Urinary bladder (tissue), 4 donors: ENCODE measurements around the gene PTPRD. TPM values are rescaled to one million over a fixed set of nuclear protein-coding genes. Genes with fewer than 3 reads are reported as not detected.
"Not testable (repeated sequence)": the region's sequence is repeated elsewhere in the genome, so short reads cannot be mapped to it uniquely, and the experiment has no call there.

ENCODE experiments used
- DNase-seq: peaks from one replicate; pipeline ENCODE4 v3.0.0-alpha.2; 2015; ENCODE audit errors: extremely low spot score
- H3K27ac ChIP-seq: one replicate; pipeline ENCODE4 v1.5.1; 2013; ENCODE audit warnings: low read depth, mild to moderate bottlenecking, moderate library complexity
- H3K36me3 ChIP-seq: one replicate; pipeline ENCODE4 v1.6.1; 2013; ENCODE audit warnings: mild to moderate bottlenecking, moderate library complexity; ENCODE audit not compliant: insufficient read depth
- H3K4me1 ChIP-seq: one replicate; pipeline ENCODE4 v1.6.1; 2013; ENCODE audit warnings: mild to moderate bottlenecking, moderate library complexity; ENCODE audit not compliant: insufficient read depth
- H3K4me3 ChIP-seq: one replicate; pipeline ENCODE4 v1.5.1; 2013; ENCODE audit warnings: low read depth, low read length
- WGBS: extraction: QIAGEN DNeasy Blood & Tissue Kit; methylation state at CpG from one replicate; pipeline ENCODE4 v1.1.7; 2013; 5-methylcytosine and 5-hydroxymethylcytosine counted together
- polyA plus RNA-seq: library from polyadenylated mRNA; stranded (reverse); fragments of 200-250 nt; gene quantifications from one replicate; pipeline ENCODE4 v1.2.3, GENCODE V29; 2013
- total RNA-seq: library from RNA; depleted of rRNA; stranded (reverse); fragments of >200 nt; gene quantifications from one replicate; pipeline ENCODE4 v1.2.3, GENCODE V29; 2014
- donor health status: healthy with polysubstance abuse.
- donor health status: healthy.

The PTPRD gene
- total and polyA plus RNA-seq, 2 donors: 7.3 to 210 TPM

- DNase-seq, H3K36me3 ChIP-seq, H3K4me3 ChIP-seq, H3K27ac ChIP-seq, H3K4me1 ChIP-seq: not testable (repeated sequence)
- WGBS: 98% methylated on average over 15 of the region's 19 CpGs
Observed at GRCh38 chr9:9441874-9442273, 1170.9 kb downstream of the PTPRD start.

GRCh38 chr9:9437641-9438040 lies 1175.2 kb downstream of the PTPRD start:
- 78% methylated on average over 4 of the region's 4 CpGs for WGBS
- Histone ChIP-seq H3K36me3 (no peaks in the 10 kb centered on the region), H3K27ac (no peak overlapping the region), H3K4me1 (no peaks in the 10 kb centered on the region), H3K4me3 (no peak overlapping the region)
- DNase-seq: no peak

DNA sequence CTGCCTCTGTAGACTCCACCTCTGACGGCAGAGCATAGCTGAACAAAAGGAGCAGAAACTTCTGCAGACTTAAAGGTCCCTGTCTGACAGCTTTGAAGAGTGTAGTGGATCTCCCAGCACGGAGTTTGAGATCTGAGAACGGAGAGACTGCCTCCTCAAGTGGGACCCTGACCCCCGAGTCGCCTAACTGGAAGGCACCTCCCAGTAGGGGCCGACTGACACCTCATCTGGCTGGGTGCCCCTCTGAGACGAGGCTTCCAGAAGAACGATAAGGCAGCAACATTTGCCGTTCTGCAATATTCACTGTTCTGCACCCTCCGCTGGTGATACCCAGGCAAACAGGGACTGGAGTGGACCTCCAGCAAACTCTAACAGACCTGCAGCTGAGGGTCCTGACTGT lies 1186.3 kb downstream of the PTPRD start:
- not testable (repeated sequence) for H3K4me1 ChIP-seq, H3K27ac ChIP-seq, H3K4me3 ChIP-seq, DNase-seq, H3K36me3 ChIP-seq
- 94% methylated on average over 10 of the region's 10 CpGs for WGBS

GRCh38 chr9:9412241-9412640 lies 1200.6 kb downstream of the PTPRD start:
- WGBS: 96% methylated on average over 3 of the region's 3 CpGs
- Histone ChIP-seq H3K4me1 (no peaks in the 10 kb centered on the region), H3K4me3 (no peak overlapping the region), H3K36me3 (no peaks in the 10 kb centered on the region), H3K27ac (no peak overlapping the region)
- no peak for DNase-seq

- Histone ChIP-seq H3K4me3 (no peak overlapping the region), H3K36me3 (no peaks in the 10 kb centered on the region), H3K4me1 (no peaks in the 10 kb centered on the region), H3K27ac (no peak overlapping the region)
- 76% methylated on average over 4 of the region's 4 CpGs for WGBS
- no peak for DNase-seq
Observed at GRCh38 chr9:9410736-9411135, 1202.1 kb downstream of the PTPRD start.

DNA sequence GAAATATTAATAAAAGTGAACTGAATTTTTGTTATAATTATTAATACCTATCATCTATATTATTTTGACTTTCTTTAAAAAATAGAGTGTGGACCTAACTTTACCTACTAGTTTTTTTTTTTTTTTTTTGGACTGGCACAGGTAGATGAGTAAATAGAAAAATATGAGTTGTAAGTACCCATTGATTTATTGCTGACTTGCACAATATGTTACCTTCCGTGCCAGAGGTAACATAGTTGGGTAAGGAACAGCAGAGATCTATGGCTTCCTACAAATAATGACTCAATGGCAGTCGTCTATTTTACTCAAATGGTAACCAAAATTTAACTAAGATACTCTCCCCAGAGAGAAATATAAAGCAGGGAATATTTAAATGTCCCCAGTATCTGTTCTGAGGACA lies 1212.8 kb downstream of the PTPRD start:
- Histone ChIP-seq H3K4me3 (no peak overlapping the region), H3K36me3 (no peaks in the 10 kb centered on the region), H3K4me1 (no peaks in the 10 kb centered on the region), H3K27ac (no peak overlapping the region)
- DNase-seq: no peak
- 91% methylated on average over 2 of the region's 2 CpGs for WGBS

- H3K4me3 ChIP-seq: no peak overlapping the region
- H3K36me3 ChIP-seq: no peaks in the 10 kb centered on the region
- WGBS: 69% methylated on average over 2 of the region's 2 CpGs
- H3K4me1 ChIP-seq: no peaks in the 10 kb centered on the region
- DNase-seq: no peak
- H3K27ac ChIP-seq: no peak overlapping the region
Observed at GRCh38 chr9:9396518-9396917, 1216.3 kb downstream of the PTPRD start.

DNA sequence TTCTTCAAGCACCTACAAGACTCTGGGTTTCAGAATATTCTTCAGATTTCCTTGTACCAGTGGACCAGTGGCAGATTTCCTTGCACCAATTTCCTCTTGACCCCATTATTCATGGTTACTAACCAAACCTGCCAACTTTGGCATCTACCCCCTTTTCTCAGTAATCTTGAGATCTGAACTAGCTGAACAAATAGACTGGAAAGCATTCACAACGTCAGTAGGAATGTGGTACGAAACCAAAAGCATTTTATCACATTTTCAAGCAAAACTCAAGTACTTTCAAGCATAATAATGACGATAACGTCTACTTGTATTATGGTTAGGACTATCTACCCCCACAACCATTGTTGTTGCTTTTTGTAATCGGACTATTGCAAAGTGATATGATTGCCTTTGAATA lies 1217.3 kb downstream of the PTPRD start:
- 82% methylated on average over 5 of the region's 5 CpGs for WGBS
- no peaks in the 10 kb centered on the region for H3K36me3 ChIP-seq
- DNase-seq: no peak
- no peaks in the 10 kb centered on the region for H3K4me1 ChIP-seq
- no peak overlapping the region for H3K4me3 ChIP-seq
- H3K27ac ChIP-seq: no peak overlapping the region

DNA sequence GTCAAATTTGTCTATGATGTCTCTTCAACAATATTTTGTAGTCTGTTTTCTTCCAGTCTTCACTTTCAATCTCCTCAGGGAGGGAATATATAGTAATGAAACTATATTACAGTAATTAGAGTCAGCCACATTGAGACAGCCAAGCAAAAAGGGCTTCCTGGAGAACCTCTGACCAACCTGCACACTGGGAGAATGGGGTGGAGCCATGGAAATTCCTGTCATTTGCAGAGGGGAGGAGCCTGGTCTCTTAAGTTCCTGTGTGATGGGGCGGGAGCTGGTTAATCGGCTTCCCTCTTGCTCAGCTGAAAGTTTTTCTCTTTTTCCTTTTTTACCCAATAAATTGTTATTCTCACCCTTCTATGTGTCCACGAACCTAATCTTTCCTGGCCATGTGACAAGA lies 1220.0 kb downstream of the PTPRD start:
- no peaks in the 10 kb centered on the region for H3K36me3 ChIP-seq
- no peak for DNase-seq
- WGBS: 78% methylated on average over 3 of the region's 3 CpGs
- H3K4me3 ChIP-seq: no peak overlapping the region
- no peak overlapping the region for H3K27ac ChIP-seq
- H3K4me1 ChIP-seq: no peaks in the 10 kb centered on the region

DNA sequence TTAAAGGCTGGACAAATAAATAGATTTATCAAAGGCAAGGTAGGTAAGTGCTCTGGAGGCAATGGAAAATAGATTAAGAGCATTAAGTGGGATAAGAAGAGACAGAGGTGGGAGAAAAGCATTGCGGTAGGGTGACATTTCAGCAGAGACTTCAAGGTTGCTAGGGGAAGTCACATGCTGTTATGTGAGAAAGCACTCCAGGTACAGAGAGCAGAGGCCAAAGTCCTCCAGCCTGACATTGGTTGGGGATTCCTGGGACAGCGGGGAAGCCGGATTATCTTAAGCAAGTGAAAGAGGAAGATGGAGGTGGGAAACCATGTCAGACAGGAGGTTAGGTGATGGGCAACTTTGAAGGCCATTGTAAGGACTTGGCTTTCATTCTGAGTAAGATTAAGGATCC lies 1222.9 kb downstream of the PTPRD start:
- no peak for DNase-seq
- no peak overlapping the region for H3K27ac ChIP-seq
- H3K36me3 ChIP-seq: no peaks in the 10 kb centered on the region
- H3K4me3 ChIP-seq: no peak overlapping the region
- no peaks in the 10 kb centered on the region for H3K4me1 ChIP-seq
- WGBS: 89% methylated on average over 3 of the region's 3 CpGs

- WGBS: 76% methylated on average over 3 of the region's 3 CpGs
- Histone ChIP-seq H3K4me1 (no peaks in the 10 kb centered on the region), H3K36me3 (no peaks in the 10 kb centered on the region), H3K27ac (no peak overlapping the region), H3K4me3 (no peak overlapping the region)
- no peak for DNase-seq
Observed at GRCh38 chr9:9387511-9388115, 1225.2 kb downstream of the PTPRD start.

DNA sequence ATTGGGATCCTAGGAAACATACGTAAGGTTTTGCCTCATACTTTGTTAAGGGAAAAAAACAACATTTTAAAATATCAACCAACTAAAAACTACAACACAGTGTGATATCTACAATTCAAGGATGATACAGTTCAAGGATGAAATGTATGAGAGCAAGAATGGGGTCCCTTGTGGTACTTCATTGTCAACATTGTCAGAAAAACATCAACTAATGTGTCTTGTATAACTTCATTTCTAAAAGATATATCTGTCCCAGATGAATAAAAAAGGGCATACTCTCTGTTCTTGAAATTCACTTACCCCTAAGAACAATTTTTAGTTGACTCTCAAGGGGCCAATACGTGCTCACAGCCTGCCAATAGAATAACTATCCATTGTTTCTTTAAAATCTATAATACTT lies 1250.5 kb downstream of the PTPRD start:
- no peak overlapping the region for H3K27ac ChIP-seq
- no peak for DNase-seq
- no peaks in the 10 kb centered on the region for H3K4me1 ChIP-seq
- WGBS: 78% methylated on average over 2 of the region's 2 CpGs
- H3K4me3 ChIP-seq: no peak overlapping the region
- H3K36me3 ChIP-seq: no peaks in the 10 kb centered on the region

DNA sequence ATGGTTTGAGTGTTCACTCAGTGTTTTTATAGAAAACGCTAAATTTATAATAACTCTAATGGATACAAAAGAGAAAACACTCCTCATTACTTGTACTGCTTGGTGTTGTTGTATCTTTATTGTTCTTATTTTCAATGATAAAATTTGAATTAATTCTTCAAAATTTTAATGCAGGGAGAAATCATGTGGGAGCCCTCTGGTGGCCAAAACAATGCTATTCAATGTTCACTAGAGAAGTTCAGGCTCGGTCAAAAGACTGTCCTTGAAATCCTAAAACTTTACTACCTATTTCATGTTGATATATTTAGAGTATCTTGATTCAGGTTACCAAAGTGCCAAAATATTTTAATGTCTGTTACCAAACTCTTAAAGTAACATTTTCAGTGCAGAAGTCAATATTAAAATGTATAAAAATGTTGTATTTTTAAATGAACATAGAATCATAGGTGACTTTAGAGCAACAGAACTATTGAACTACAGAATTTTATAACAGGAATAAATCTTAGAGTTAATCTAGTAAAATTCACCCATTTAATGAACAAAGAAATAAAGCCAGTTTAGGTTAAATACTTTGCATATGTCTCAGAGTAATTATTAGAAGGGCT lies 1259.8 kb downstream of the PTPRD start:
- WGBS: 34% methylated on average over 2 of the region's 2 CpGs
- H3K36me3 ChIP-seq: no peaks in the 10 kb centered on the region
- no peak for DNase-seq
- no peak overlapping the region for H3K27ac ChIP-seq
- no peaks in the 10 kb centered on the region for H3K4me1 ChIP-seq
- H3K4me3 ChIP-seq: no peak overlapping the region

GRCh38 chr9:9341203-9341602 lies 1271.6 kb downstream of the PTPRD start:
- WGBS: 82% methylated on average over 2 of the region's 2 CpGs
- no peak for DNase-seq
- no peak overlapping the region for H3K27ac ChIP-seq
- H3K4me3 ChIP-seq: no peak overlapping the region
- no peaks in the 10 kb centered on the region for H3K36me3 ChIP-seq
- H3K4me1 ChIP-seq: no peaks in the 10 kb centered on the region

- no peak for DNase-seq
- Histone ChIP-seq H3K4me3 (no peak overlapping the region), H3K36me3 (no peaks in the 10 kb centered on the region), H3K4me1 (no peaks in the 10 kb centered on the region), H3K27ac (no peak overlapping the region)
Observed at GRCh38 chr9:9337129-9337528, 1275.7 kb downstream of the PTPRD start.
